IMR-90 (cell line): ENCODE results near the gene PPP1R9B. TPM values are rescaled to one million over a fixed set of nuclear protein-coding genes. Genes with fewer than 3 reads are reported as not detected.
A peak's percentile ranks its signal among the peaks of the same experiment; 100 is the strongest.

Source experiments
- ATAC-seq: fragments of 200-7000 bp; cut with Tn5 transposase; 2 replicates; pipeline ENCODE4 v1.9.1; 2020; ENCODE audit warnings: low read depth, mild to moderate bottlenecking, moderate library complexity
- BruUV-seq: library from RNA; stranded (reverse); fragments of 400-500 nt; replicated peaks from 2 replicates; lab custom pipeline; 2021; lab: Mats Ljungman, UMichigan
- CTCF ChIA-PET: fragments of 300-600 bp; formaldehyde crosslinking; extraction: SDS; loops from one replicate; lab custom pipeline; 2021; ENCODE audit warnings: antibody characterized with exemption; lab: Yijun Ruan, JAX
- POLR2A ChIA-PET: fragments of 300-600 bp; sonication (Branson Sonifier 250); formaldehyde crosslinking; loops from one replicate; lab custom pipeline; 2022; ENCODE audit warnings: antibody characterized with exemption; ENCODE audit not compliant: unreplicated experiment; lab: Charles Lee
- DNase-seq: peaks from one replicate; pipeline ENCODE4 v3.0.0; 2013
- H2AFZ ChIP-seq: replicated peaks from 2 replicates; pipeline ENCODE3; 2013; ENCODE audit warnings: low read length, mild to moderate bottlenecking; ENCODE audit not compliant: poor library complexity
- H2AK5ac ChIP-seq: 2 replicates; pipeline ENCODE4 v1.6.1; 2013; ENCODE audit warnings: low read depth, low read length, inconsistent platforms
- H2AK9ac ChIP-seq: replicated peaks from 2 replicates; pipeline ENCODE3; 2013; ENCODE audit warnings: mild to moderate bottlenecking, low read depth, low read length, moderate library complexity; ENCODE audit not compliant: poor library complexity
- H2BK120ac ChIP-seq: 2 replicates; pipeline ENCODE4 v1.6.1; 2013; ENCODE audit warnings: low read depth, low read length, inconsistent platforms
- H2BK15ac ChIP-seq: 3 replicates; pipeline ENCODE4 v1.6.1; 2013; ENCODE audit warnings: low read depth, low read length, inconsistent platforms
- H2BK20ac ChIP-seq: 2 replicates; pipeline ENCODE4 v1.6.1; 2013; ENCODE audit warnings: low read depth, mild to moderate bottlenecking, inconsistent platforms, low read length, moderate library complexity
- H2BK5ac ChIP-seq: 2 replicates; pipeline ENCODE4 v1.6.1; 2013; ENCODE audit warnings: mild to moderate bottlenecking, low read depth, low read length, inconsistent platforms; ENCODE audit not compliant: poor library complexity, severe bottlenecking
- H3K14ac ChIP-seq: replicated peaks from 2 replicates; pipeline ENCODE4 v1.6.1; 2013; ENCODE audit warnings: low read depth, low read length, inconsistent platforms
- H3K18ac ChIP-seq: 2 replicates; pipeline ENCODE4 v1.6.1; 2013; ENCODE audit warnings: low read depth, low read length, control low read depth
- H3K23ac ChIP-seq: 2 replicates; pipeline ENCODE4 v1.6.1; 2013; ENCODE audit warnings: low read depth, low read length, inconsistent platforms
- H3K27ac ChIP-seq: 2 replicates; pipeline ENCODE4 v1.5.1; 2013; ENCODE audit warnings: mild to moderate bottlenecking, control low read depth, low read length; ENCODE audit not compliant: insufficient read depth
- H3K27me3 ChIP-seq: 2 replicates; pipeline ENCODE4 v1.6.1; 2013; ENCODE audit warnings: low read length; ENCODE audit not compliant: control insufficient read depth, insufficient read depth
- H3K36me3 ChIP-seq: 2 replicates; pipeline ENCODE4 v1.6.1; 2013; ENCODE audit warnings: low read length, mixed read lengths; ENCODE audit not compliant: control insufficient read depth, insufficient read depth
- H3K4ac ChIP-seq: 2 replicates; pipeline ENCODE4 v1.6.1; 2013; ENCODE audit warnings: low read depth, low read length, inconsistent platforms
- H3K4me1 ChIP-seq: 2 replicates; pipeline ENCODE4 v1.6.1; 2013; ENCODE audit warnings: low read length, mixed read lengths; ENCODE audit not compliant: control insufficient read depth, insufficient read depth
- H3K4me2 ChIP-seq: 2 replicates; pipeline ENCODE4 v1.6.1; 2013; ENCODE audit warnings: low read depth, mild to moderate bottlenecking, control low read depth, low read length, moderate library complexity
- H3K4me3 ChIP-seq: 2 replicates; pipeline ENCODE4 v1.5.1; 2013; ENCODE audit warnings: low read depth, mild to moderate bottlenecking, control low read depth, low read length, moderate library complexity; ENCODE audit not compliant: insufficient read depth
- H3K56ac ChIP-seq: 2 replicates; pipeline ENCODE4 v1.6.1; 2013; ENCODE audit warnings: low read length, inconsistent platforms; ENCODE audit not compliant: insufficient read depth; ENCODE audit errors: extremely low read depth
- H3K79me1 ChIP-seq, 2 experiments: 2 replicates each; pipeline ENCODE4 v1.6.1; 2013; ENCODE audit warnings: low read length in 2 of 2, inconsistent platforms in 1 of 2, low read depth in 1 of 2
- H3K9ac ChIP-seq: 2 replicates; pipeline ENCODE4 v1.6.1; 2013; ENCODE audit warnings: low read depth, low read length, control low read depth
- H3K9me1 ChIP-seq: 2 replicates; pipeline ENCODE4 v1.6.1; 2013; ENCODE audit warnings: low read length, inconsistent platforms; ENCODE audit not compliant: insufficient read depth
- H3K9me3 ChIP-seq: 2 replicates; pipeline ENCODE4 v1.6.1; 2013; ENCODE audit warnings: low read length; ENCODE audit not compliant: control insufficient read depth, insufficient read depth
- H4K20me1 ChIP-seq: 2 replicates; pipeline ENCODE4 v1.6.1; 2013; ENCODE audit warnings: low read length, inconsistent platforms; ENCODE audit not compliant: insufficient read depth
- H4K5ac ChIP-seq: 2 replicates; pipeline ENCODE4 v1.6.1; 2013; ENCODE audit warnings: mild to moderate bottlenecking, low read depth, low read length, control low read depth
- H4K8ac ChIP-seq, 2 experiments: 2 replicates each; pipeline ENCODE4 v1.6.1; 2013; ENCODE audit warnings: low read depth in 2 of 2, low read length in 2 of 2, control low read depth in 1 of 2, inconsistent platforms in 1 of 2
- H4K91ac ChIP-seq: 2 replicates; pipeline ENCODE4 v1.6.1; 2013; ENCODE audit warnings: low read depth, low read length, inconsistent platforms; ENCODE audit not compliant: insufficient read depth
- BHLHE40 ChIP-seq: fragments of 150-350 bp; IDR thresholded peaks from 2 replicates; pipeline ENCODE4 v1.6.1; 2016; ENCODE audit warnings: mild to moderate bottlenecking, low read depth, low read length
- POLR2A ChIP-seq: IDR thresholded peaks from 2 replicates; pipeline ENCODE4 v1.6.1; 2012; ENCODE audit warnings: mild to moderate bottlenecking, low read depth, low read length
- RFX5 ChIP-seq: IDR thresholded peaks from 2 replicates; pipeline ENCODE4 v1.8.0; 2012; ENCODE audit warnings: low read depth, mild to moderate bottlenecking, low read length, moderate library complexity
- WGBS, 2 experiments: methylation state at CpG; one replicate each; pipeline versions ENCODE4 v1.1.5 to v1.1.7; 2013; ENCODE audit warnings: missing lambda C conversion rate in 2 of 2; ENCODE audit not compliant: insufficient read length in 1 of 2; ENCODE audit errors: extremely low coverage in 2 of 2; 5-methylcytosine and 5-hydroxymethylcytosine counted together
- dilution Hi-C: fragments of 300-500 bp; cut with HindIII; formaldehyde crosslinking; loops from one replicate; pipeline ENCODE4 v1.14.3; 2018; ENCODE audit warnings: low sequenced_read_pairs; ENCODE audit not compliant: unreplicated experiment
- in situ Hi-C: fragments of 300-500 bp; cut with MboI; formaldehyde crosslinking; loops from 3 replicates; pipeline ENCODE4 v1.14.3; 2019; ENCODE audit warnings: low sequenced_read_pairs, inconsistent platforms, mixed read lengths
- intact Hi-C: fragments of 100-400 bp; cut with micrococcal nuclease; formaldehyde crosslinking; loops from 2 replicates; pipeline ENCODE4 v1.10.0; 2022
- polyA plus RNA-seq, 3 experiments: library from polyadenylated mRNA; depleted of rRNA; stranded (reverse); fragments of >200 nt; gene quantifications; 2 replicates each; pipeline ENCODE4 v1.2.3, GENCODE V29; 2012; ENCODE audit warnings: low replicate concordance in 1 of 3
- total RNA-seq: library from RNA; depleted of rRNA; stranded (reverse); fragments of >200 nt; gene quantifications from 2 replicates; pipeline ENCODE4 v1.2.3, GENCODE V29; 2012

The PPP1R9B gene
- total and polyA plus RNA-seq, 2 of the 4 experiments (the other 2 are of a cell fraction), result 23.0 to 28.0 TPM

- H3K9me1 ChIP-seq, result no peaks in the 10 kb centered on the region; the same call in 1 of the 2 replicates
- H2BK5ac ChIP-seq, result peak overlapping the region; percentile 99
- peaks cover 7 to 95% of the 10 kb centered on the region in 2 experiments; a peak in 3 of 4 replicates for H3K79me1 ChIP-seq
- intact Hi-C loops (no loop called here), dilution Hi-C loops (no loop called here), in situ Hi-C loops (no loop called here)
- ChIA-PET POLR2A (interaction anchor here (0.5 to 3.6 kb wide), 4 partner anchors 9 to 97 kb away, joined by 3 to 17 read pairs (median 3); partner anchors contain the start of gene COL1A1), CTCF (no interaction called here)
- peak overlapping the region; percentile 86 for H2AK9ac ChIP-seq
- H3K27ac ChIP-seq, result peak overlapping the region; percentile 99
- H3K4me1 ChIP-seq, result peaks cover 45% of the 10 kb centered on the region
- peak overlapping the region; percentile 93 for H2AK5ac ChIP-seq
- H4K5ac ChIP-seq, result peak overlapping the region; percentile 83
- peak overlapping the region; percentile 58 for H3K9ac ChIP-seq
- H2BK20ac ChIP-seq, result 0 out of 2 replicates have a peak overlapping the region, but pooled peaks have one; percentile 0
- no peak overlapping the region for H3K4me3 ChIP-seq
- H3K27me3 ChIP-seq, result no peaks in the 10 kb centered on the region
- no peaks in the 10 kb centered on the region for H3K9me3 ChIP-seq
- H2BK15ac ChIP-seq, result peak overlapping the region; percentile 30; the same call in 1 of the 3 replicates
- no TSS peak for BruUV-seq
- H3K23ac ChIP-seq, result peak overlapping the region; percentile 91
- H2AFZ ChIP-seq, result peak overlapping the region; percentile 66
- peak overlapping the region; percentile 65 to 86 for H4K8ac ChIP-seq
- peak overlapping the region; percentile 100 for H3K4ac ChIP-seq
- peak overlapping the region; percentile 88 for H3K56ac ChIP-seq
- peak overlapping the region; percentile 91 for H3K14ac ChIP-seq
- H4K20me1 ChIP-seq, result peaks cover 94% of the 10 kb centered on the region
- DNase-seq (peak; percentile 68), ATAC-seq (no peak; the same call in none of the 2 replicates)
- no peak for TF ChIP-seq BHLHE40
- TF ChIP-seq POLR2A, result 0 out of 2 replicates have a peak, but pooled peaks have one; percentile 37
- no peak for TF ChIP-seq RFX5
- WGBS, 2 experiments, result 57% methylated on average over 2 of the region's 21 CpGs; no CpG with 5 or more reads in 1 of the 2 experiments
- H3K36me3 ChIP-seq, result peaks cover 99% of the 10 kb centered on the region
- peak overlapping the region; percentile 93 for H3K18ac ChIP-seq
- peak overlapping the region; percentile 83 for H4K91ac ChIP-seq
- H2BK120ac ChIP-seq, result peak overlapping the region; percentile 72
- H3K4me2 ChIP-seq, result no peak overlapping the region
Observed at GRCh38 chr17:50191359-50192143, 41.1 kb upstream of the PPP1R9B start.
